ENCODE results near the gene GALE.

DNA sequence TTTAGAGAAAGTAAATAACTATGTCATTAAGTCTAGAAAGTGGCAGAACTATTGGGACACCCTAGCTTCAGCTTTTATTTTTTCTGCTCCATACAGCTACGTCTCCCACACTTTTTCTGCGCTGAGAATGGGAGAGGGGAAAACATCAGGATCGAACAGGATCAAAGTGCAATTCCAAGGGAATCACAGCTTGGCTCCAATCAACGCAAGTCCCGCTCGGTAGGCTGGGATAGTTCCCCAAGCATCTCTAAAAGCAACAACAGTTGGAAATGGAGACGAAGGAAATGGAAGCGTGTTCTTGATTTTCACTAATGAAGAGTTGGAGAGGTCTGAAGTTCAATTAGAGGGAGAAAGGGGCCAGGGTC, 24.1 kb upstream of the GALE start:
- TF ChIP-seq, protein P1, sequence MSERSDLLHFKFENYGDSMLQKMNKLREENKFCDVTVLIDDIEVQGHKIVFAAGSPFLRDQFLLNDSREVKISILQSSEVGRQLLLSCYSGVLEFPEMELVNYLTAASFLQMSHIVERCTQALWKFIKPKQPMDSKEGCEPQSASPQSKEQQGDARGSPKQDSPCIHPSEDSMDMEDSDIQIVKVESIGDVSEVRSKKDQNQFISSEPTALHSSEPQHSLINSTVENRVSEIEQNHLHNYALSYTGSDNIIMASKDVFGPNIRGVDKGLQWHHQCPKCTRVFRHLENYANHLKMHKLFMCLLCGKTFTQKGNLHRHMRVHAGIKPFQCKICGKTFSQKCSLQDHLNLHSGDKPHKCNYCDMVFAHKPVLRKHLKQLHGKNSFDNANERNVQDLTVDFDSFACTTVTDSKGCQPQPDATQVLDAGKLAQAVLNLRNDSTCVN (CRISPR knock-in tag; IDR thresholded peaks at IDR 0.05; ENCODE audit: borderline replicate concordance): no peak
- no peak for TF ChIP-seq TCF12 (IDR thresholded peaks at IDR 0.05)
- no peak for TF ChIP-seq TCF12 (CRISPR knock-in tag; IDR thresholded peaks at IDR 0.05)
- no peak for TF ChIP-seq ZNF292 (CRISPR knock-in tag; IDR thresholded peaks at IDR 0.05; ENCODE audit: borderline replicate concordance, low read depth)
- no peak for TF ChIP-seq KLF9 (CRISPR knock-in tag; IDR thresholded peaks at IDR 0.05; ENCODE audit: low read depth)
- TF ChIP-seq IKZF1 (IDR thresholded peaks at IDR 0.05): no peak
- no peak for TF ChIP-seq ZNF121 (CRISPR knock-in tag; IDR thresholded peaks at IDR 0.05)
